A549 treated with DMSO at 1 μM for 4 hours (cell line): ENCODE data around the gene IL1B. TPM values are rescaled to one million over a fixed set of nuclear protein-coding genes. Genes with fewer than 3 reads are reported as not detected.

ENCODE experiments used
- total RNA-seq: library from RNA; stranded (reverse); fragments of 200-300 nt; extraction: Qiagen RNA extraction; gene quantifications from 5 replicates; pipeline ENCODE4 v1.2.3, GENCODE V29; 2022; ENCODE audit warnings: low read depth

The IL1B gene
- total RNA-seq, result 0.17 to 0.49 TPM (median 0.28 TPM) in 5 replicates

GRCh38 chr2:112836695-112837117, at the start of gene IL1B:
TSS of gene IL1B (minus strand) at chr2:112836779. CDS start at chr2:112836229, 550 bp downstream.

GRCh38 chr2:112784199-112785189, 52.1 kb downstream of the IL1B start, which contains the start of gene IL1A:
TSS of gene IL1A (minus strand) at chr2:112784493. CDS start at chr2:112783770, 723 bp downstream.

Other genes with a start within 250 kb of the IL1B start
- 128 to 148 TPM (median 141 TPM) in 5 replicates for gene SLC20A1, start 190.8 kb downstream of the IL1B start, total RNA-seq
- gene NT5DC4, start 115.8 kb downstream of the IL1B start, total RNA-seq, result not detected in 5 replicates
- gene CKAP2L, start 72.2 kb downstream of the IL1B start, total RNA-seq, result 11.8 to 17.4 TPM (median 16.0 TPM) in 5 replicates
- 0.05 to 0.47 TPM (median 0.11 TPM) in 5 replicates for gene IL1A, start 52.3 kb downstream of the IL1B start, total RNA-seq
- not detected in 5 replicates for gene IL37, start 74.4 kb upstream of the IL1B start, total RNA-seq
- gene IL36G, start 141.2 kb upstream of the IL1B start, total RNA-seq, result not detected in 5 replicates
- gene IL36A, start 168.7 kb upstream of the IL1B start, total RNA-seq, result not detected in 5 replicates
- 0.15 to 0.25 TPM (median 0.24 TPM) in 3 of 5 replicates, not detected in the others for gene IL36B, start 216.1 kb upstream of the IL1B start, total RNA-seq
- gene IL36RN, start 222.4 kb upstream of the IL1B start, total RNA-seq, result 0.06 to 0.14 TPM (median 0.07 TPM) in 5 replicates
- not detected in 5 replicates for gene IL1F10, start 231.2 kb upstream of the IL1B start, total RNA-seq